Activated CD4-positive, alpha-beta T cell treated with anti-CD3 and anti-CD28 coated beads, Interleukin-2, Interleukin-6, amounts not matched to agents 100 ng/mL and 50 ng/mL, durations not matched to agents 16 hours and 8 hours (primary cell): ENCODE data around the gene KRTAP10-3.
"Not testable (repeated sequence)": the region's sequence is repeated elsewhere in the genome, so short reads cannot be mapped to it uniquely, and the experiment has no call there.

ENCODE experiments used
- DNase-seq: peaks from one replicate; pipeline ENCODE4 v3.0.0-alpha.2; 2020

KRTAP10-3 gene, protein sequence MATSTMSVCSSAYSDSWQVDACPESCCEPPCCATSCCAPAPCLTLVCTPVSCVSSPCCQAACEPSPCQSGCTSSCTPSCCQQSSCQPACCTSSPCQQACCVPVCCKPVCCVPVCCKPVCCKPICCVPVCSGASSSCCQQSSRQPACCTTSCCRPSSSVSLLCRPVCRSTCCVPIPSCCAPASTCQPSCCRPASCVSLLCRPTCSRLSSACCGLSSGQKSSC

DNA sequence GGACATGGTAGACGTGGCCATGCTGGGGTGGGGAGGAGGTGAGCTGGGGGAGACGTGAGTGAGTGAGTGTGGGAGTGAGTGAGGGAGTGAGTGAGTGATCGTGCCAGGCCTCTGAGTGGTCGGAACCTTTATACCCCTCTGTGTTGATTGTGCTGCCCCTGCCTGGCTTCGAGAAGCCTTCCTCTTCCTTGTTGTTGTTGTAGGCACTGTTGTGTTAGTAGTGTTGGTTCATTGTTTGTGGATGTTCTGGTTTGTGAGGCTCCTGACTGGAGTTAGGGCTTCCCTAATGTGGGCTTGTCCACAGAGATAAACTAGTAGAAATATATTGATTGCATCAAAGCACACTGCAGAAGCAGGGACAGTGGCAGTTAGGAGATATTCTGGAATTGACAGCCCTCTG lies at the start of gene KRTAP10-3:
KRTAP10-3 (minus strand) TSS at position 101 of the 400 bp plus-strand sequence; CDS start at position 21, 80 bp downstream.
- DNase-seq, result no peak

DNA sequence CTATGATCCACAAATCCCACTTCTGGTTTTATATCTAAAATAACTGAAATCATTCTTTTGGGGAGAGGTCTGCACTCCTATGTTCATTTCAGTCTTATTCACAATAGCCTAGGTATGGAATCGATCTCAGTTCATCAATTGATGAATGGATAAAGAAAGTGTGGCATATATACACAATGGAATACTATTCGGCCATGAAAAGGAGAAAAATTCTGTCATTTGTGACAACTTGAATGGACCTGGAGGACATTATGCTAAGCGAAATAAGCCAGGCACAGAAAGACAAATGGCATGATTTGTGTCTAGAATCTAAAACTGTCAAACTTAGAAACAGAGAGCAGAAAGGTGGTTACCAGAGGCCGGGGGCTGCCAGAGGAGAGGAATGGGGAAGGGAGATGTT lies 47.9 kb upstream of the KRTAP10-3 start:
- no peak for DNase-seq

DNA sequence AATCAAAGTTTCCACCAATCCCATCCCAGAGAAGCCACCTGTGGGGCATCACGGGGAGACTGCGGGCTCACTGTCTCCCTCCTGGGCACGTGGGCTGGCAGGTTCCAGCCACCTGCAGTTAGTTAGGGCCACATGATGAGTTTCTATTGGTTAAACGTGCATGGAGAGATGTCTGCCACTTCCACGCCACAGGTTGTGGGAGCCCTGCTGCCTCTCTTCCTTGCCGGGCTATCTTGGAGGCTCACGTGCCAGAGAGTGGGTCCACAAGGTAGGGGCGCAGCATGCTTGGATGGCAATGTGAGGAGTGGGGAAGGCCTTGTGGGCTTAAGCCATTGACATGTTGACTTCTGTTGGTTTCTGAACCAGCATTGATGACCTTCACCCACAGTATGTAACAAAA lies 45.3 kb upstream of the KRTAP10-3 start:
- DNase-seq, result no peak

DNA sequence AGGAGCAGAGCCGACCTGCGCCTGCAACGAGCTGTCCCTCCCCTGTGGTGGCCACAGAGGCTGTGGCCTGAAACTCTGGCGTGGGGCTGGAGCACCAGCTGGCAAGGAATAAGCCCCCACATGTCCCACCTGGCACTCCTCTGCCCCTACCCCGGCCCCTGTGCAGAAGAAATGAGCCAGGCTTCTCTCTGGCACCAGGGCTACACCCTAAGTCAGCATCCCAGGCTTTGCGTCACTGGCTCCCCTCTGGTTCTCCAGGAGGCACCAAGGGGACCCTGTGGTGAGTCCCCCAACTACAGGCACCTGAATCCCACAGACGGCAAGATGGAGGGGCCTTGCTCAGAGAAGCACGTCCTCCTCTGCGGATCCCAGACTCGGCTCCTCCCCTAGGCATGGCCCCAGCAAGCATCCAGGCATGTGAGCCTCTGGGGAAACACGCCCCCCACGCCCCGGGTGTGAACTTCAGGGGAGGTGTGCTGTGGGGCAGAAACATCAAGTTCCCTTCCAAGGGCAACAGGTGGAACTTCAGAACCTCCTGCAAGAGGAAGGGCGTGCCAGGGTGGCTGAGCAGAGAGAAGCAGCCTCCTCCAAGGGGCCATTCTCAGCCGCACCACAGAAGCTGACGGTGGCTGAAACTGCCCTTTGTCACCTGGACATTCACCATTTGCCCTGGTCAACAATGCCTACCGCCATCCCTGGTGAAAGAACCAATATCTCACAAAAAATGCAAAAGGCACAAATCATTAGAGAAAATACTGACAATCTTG lies 44.7 kb upstream of the KRTAP10-3 start:
- no peak for DNase-seq

DNA sequence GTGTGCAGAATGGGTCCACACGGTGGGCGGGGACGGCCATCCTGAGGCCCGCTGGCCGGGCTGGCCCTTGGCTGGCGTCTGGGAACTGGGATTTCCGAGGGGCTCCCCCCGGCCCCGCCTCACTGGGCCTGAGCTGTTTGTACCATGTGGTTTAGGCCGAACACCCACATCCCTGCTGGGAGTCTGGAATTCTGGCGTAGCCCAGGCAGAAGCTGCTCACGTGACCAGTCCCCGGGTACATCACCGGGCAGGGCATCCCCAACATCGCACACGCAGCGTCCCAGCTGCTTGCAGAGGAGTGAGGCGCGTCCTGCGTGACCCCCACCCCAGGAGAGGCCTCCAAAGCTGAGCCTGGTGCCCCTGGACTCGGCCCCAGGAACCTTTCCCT lies 43.9 kb upstream of the KRTAP10-3 start:
- no peak for DNase-seq

DNA sequence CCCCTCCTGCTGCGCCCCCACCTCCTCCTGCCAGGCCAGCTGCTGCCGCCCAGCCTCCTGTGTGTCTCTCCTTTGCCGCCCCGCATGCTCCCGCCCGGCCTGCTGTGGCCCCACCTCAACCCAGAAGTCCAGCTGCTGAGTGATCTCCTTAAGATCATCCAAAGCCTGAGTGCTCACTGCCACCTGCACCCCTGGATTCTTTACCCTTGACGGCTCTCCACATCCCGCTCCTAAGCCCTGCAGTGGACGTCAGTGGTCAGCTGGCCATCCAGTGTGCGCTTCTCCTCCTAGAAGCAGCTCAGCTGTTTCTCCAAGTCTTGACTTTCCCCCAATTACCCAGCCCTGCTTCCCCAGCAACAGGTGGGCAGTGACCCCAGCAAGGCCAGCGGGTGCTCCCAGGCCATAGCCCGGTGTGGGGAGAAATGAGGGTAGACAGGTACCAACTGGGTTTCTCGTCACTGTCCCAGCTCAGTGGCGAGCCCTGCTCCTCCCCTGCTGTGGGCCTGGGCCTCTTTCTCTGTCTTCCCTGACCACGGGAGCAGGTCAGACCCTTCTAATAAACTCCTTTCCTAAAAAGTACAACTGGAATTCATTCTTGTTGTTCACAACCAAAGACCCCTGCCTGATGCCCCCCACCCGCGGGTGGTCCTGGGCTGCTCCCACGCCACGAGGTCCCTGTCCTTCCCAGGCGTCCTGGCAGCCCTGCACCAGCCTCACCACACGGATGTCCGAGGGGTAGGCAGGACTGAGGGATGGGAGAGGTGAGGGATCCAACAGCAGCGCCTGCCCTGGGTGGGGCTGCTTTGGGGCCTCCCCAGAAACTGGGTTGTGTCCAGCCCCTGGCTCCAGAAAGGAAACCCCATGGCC lies 43.2 kb upstream of the KRTAP10-3 start:
- DNase-seq, result no peak

DNA sequence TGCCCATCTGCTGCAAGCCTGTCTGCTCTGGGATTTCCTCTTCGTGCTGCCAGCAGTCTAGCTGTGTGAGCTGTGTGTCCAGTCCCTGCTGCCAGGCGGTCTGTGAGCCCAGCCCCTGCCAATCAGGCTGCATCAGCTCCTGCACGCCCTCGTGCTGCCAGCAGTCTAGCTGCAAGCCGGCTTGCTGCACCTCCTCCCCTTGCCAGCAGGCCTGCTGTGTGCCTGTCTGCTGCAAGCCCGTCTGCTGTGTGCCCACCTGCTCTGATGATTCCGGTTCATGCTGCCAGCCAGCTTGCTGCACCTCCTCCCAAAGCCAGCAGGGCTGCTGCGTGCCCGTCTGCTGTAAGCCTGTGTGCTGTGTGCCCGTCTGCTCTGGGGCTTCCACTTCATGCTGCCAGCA lies 42.5 kb upstream of the KRTAP10-3 start:
- not testable (repeated sequence) for DNase-seq

DNA sequence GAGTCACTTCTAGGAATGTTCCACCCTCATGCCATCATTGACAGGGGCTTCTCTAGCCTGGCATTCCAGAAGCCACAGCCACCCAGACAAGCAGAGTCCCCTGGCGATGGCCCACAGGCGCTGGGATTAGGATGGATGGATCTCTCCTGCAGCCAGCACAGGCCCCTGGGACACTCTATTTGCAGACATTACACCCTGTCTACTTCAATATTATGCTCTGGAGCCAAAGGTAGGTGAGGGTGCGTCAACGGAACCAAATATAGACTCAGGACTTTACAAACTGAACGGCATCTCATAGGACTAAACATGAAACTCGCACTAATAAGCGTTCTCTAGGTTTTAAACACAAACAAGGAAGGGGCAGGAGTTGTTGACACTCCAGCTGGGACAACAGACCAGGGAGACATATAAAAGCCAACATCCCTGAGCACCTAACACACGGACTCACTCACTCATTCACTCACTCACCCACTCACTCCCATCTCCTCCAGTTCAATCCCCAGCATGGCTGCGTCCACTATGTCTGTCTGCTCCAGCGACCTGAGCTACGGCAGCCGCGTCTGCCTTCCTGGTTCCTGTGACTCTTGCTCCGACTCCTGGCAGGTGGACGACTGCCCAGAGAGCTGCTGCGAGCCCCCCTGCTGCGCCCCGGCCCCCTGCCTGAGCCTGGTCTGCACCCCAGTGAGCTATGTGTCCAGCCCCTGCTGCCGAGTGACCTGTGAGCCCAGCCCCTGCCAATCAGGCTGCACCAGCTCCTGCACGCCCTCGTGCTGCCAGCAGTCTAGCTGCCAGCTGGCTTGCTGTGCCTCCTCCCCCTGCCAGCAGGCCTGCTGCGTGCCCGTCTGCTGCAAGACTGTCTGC lies 41.8 kb upstream of the KRTAP10-3 start, which contains the start of gene KRTAP10-7:
KRTAP10-7 (plus strand) TSS at position 480 of the 861 bp plus-strand sequence; CDS start at position 505, 25 bp downstream.
- not testable (repeated sequence) for DNase-seq

DNA sequence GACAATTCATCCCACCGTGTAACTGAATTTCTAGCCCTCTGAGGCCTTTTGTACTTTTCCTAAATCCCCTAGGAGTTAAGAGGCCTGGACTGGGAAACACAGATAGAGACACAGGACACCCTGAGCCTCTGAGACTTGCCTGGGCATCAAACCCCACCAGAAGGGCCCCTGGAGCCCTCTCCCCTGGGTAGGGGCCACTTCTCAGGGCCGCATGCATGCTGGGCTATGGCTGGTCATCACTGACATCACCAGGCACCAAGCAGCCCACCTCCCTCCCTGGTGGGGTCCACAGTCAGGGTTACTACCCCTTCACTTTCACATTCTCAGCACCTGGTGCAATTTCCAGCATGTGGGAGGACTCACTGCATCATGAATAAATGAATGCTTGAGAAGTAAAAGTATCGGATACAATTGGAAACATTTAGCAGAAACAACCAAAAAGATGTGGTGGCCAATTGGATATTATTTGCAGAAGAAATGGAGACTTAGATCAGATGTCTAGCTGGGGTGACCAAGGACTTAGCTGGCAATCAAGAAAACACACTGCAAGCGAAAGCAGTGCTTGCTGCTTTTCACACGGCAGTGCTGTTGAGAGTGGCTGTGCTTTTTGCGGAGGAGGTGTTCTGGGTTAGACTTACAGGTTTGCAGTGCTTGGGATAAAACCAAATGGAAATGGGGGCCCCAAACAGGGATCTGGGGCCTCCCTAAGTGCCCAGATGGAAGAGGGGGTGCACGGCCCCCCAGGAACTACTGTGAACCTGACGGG lies 40.9 kb upstream of the KRTAP10-3 start:
- no peak for DNase-seq

DNA sequence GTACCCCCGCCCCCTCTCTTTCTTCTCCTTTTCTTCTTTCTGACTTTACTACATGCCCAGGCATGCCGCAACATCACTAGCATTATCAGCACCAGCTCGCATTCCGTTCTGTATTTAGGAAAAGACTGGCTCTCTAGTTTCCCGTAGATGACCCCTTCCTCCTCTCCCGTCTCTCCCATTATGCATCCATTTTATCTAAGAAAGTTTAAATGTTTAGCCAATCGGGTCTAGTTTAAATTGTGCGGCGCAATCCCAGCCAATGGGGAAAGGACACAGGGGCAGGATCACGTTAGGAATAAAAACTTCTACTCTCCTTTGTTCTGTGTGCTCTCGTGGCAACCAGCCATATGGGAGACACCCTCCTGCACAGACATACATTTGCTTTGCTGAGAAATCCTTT lies 39.5 kb upstream of the KRTAP10-3 start:
- DNase-seq, result no peak

DNA sequence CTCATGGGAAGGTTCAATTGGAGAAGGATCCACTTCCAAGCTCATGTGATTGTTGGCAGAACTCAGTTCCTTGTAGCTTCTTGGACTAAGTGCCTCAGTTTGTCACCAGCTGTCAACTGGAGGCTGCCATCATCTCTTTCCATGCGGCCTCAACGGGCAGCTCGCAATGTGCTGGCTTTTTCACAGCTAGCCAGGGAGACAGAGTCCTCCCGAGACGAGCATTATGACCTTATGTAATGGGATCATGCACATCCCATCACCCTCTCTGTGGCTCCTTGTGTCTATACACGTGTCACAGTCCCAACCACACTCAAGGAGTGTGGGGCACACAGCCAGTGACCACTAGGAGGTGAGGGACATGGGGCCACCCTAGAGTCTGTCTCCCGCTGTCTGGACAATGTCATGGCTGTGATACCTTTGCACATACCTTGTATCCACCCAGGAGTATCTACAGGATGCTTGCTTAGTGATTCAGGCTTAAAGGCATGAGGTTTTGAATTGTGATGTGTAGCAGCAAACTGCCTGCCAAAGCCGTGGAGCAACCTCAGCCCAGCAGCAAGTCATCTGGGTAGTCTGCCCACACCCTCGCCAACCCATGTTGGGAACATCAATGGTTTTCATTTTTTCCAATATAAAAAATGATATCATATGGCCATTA lies 37.6 kb upstream of the KRTAP10-3 start:
- no peak for DNase-seq

DNA sequence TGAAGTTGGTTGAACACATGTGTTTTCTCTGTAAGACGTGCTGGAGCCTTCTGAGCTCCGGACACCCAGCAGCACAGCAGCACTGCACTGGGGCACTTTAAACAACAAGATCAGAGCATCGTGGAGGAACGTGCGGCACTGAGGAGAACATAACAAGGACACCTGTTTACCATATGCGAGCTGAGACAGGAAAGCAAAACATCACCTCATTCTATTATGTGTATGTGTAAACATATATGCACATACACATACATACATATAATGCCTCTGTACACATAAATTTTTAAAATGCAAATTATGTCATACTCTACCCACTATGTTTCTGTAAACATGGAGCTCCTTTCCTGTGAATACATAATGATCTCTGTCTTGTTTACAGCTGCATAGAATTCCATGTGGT lies 36.9 kb upstream of the KRTAP10-3 start:
- DNase-seq, result no peak

DNA sequence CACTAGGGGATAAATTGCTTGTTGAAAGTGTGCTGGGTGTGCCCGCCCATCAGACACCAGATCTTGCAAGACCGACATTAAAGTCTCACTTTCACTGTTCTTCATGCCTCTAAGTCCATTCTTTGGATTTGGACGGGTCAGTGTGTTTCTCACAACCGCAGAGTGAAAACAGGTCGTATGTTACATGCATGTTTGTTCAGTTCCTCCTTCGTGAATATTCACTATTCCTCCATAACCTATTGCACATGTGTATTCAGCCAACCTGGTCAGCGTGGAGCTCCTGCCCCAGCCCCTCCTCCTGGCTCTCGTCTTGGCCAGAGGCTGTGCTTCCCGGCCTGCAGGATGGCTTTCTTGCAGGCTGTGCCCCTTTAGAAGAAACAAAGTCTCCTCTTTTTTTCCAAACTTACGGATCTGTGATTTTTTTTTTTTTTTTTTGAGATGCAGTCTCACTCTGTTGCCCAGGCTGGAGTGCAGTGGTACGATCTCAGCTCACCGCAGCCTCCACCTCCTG lies 35.9 kb upstream of the KRTAP10-3 start:
- DNase-seq, result no peak

DNA sequence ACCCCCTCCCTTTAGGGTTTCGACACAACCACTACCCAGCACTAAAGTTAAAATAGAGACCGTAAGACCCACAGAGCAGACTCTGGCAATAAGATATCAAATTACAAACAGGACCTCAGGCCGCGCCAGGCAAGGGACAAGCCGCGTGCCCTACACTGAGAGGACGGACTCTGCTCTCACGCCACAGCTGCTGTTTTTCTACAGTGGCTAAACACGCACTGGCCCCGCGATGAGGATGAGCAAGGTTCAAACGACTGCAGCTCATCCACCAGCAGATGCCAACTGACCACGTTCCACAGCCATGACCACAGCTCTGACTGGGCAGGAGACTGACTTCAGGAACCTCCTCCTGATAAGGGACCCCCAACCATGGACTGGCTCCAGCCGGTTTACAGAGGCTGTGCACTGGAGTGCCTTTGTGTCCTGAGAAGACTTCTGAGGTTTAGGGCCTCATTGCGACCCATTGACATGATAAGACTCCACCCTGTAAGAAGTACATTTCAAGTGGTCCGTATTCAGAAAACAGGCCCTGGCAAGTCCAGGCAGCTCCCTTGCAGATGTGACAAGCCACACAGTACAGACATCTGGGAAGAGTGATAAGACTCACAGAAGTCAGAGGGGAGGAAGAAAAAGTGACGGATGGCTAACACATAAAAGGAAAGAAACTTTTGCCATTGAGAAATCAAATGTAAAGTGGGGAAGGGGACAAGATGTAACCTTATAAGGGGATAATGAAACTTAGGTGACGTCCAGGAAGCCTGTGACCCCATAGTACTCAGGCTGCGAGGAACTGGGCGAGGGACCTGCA lies 35.2 kb upstream of the KRTAP10-3 start:
- DNase-seq, result no peak

DNA sequence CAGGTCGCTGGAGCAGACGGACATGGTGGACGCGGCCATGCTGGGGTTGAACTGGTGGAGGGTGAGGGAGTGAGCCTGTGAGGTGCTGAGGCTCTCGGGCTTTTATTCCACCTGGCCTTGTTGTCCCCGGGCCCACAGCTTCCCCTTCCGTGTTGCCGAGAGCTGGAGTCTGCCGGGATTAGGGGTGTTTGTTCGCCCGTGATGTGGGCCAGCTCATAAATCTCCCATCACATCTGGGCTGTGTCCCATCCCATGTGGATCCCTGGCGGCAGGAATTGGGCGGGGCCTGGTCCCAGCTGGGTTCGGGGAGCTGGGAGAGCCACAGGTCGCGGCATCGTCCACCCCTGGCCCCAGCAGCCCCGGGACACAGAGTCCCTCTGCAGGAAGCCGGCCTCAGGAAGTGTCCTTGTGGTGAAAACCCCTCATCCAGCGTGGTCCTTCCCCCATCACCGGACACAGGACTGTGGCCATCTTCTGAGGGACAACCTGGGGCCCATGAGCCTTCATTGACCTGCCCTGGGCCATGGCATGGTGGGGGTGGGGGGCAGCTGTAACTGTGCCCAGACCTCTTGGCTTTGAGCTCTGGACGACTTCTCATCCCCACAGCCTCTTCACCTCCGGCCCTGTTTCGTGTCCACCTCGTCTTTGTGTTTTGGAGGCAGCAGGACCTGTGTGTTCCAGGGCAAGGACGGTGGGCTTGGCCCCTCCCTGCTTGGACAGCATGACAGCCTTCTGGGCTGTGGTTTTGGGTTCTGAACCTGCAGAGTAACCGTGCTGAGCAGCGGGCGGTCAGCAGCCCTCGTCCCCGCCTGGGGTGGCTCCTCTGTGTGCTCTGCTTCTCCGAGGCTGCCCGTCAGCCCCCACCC lies 34.1 kb upstream of the KRTAP10-3 start, which contains the start of gene KRTAP10-6:
KRTAP10-6 (minus strand) TSS at position 60 of the 866 bp plus-strand sequence; CDS start at position 39, 21 bp downstream.
- no peak for DNase-seq

DNA sequence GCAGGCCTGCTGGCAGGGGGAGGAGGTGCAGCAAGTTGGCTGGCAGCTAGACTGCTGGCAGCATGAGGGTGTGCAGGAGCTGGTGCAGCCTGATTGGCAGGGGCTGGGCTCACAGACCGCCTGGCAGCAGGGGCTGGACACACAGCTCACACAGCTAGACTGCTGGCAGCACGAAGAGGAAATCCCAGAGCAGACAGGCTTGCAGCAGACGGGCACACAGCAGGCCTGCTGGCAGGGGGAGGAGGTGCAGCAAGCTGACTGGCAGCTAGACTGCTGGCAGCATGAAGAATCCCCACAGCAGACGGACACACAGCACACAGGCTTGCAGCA lies 33.2 kb upstream of the KRTAP10-3 start:
- not testable (repeated sequence) for DNase-seq

DNA sequence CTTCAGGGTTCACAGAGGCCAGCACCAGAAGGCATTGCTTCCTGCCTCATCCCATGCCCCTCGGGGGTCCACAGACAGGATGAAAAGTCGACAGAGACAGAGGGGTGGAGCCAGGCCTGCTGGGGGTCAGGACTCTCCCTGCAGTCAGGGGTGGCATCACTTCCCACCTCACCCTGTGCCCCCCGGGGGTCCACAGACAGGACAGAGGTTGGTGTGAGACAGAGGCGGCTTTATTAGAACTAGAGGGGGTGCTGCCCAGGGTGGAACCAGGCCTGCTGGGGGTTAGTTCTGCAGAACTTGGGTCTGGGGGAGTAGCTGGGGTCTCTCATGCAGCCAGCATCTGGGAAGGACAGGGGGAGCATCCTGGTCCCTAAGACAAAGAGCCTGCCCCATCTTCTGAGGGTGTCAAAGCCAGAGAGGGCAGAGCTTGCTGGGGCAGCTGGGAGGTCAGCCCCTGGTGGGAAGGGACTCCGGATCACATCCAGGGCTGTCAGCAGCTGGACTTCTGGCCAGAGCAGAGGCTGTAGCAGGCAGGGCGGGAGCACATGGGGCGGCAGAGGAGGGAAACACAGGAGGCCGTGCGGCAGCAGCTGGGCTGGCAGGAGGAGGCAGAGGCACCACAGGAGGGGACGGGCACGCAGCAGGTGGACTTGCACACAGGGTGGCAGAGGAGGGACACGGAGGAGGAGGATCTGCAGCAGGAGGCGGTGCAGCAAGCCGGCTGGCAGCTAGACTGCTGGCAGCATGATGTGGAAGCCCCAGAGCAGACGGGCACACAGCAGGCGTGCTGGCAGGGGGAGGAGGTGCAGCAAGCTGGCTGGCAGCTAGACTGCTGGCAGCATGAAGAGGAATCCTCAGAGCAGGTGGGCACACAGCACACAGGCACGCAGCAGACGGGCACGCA lies 32.6 kb upstream of the KRTAP10-3 start:
- not testable (repeated sequence) for DNase-seq

DNA sequence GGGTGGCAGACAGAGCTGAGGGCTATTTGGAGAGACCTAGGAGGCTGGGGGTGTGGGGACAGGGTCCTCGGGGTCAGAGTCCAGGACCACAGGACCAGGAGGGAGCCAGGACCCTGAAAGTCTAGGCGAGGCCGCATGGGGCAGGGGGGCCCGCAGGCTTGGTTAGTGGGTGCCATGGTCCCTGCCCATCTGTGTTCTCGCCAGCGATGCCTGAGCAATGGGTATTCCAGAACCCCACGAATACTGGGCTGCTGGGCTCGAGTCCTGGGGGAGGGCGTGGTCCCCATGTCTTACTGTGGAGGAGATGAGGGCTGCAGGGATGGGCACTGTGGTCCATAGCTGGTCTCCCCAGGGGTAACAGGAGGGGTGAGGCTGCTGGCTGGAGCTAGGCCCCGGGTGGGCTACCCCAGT lies 31.7 kb upstream of the KRTAP10-3 start:
- DNase-seq, result no peak
